Activated CD4-positive, alpha-beta T cell treated with anti-CD3 and anti-CD28 coated beads, Interleukin-2, amount 50 U/mL, for 1 hour (primary cell): Measurements from ENCODE around the gene HOXB5.

Experiments used
- DNase-seq: peaks from one replicate; pipeline ENCODE4 v3.0.0-alpha.2; 2020

HOXB5 gene

DNA sequence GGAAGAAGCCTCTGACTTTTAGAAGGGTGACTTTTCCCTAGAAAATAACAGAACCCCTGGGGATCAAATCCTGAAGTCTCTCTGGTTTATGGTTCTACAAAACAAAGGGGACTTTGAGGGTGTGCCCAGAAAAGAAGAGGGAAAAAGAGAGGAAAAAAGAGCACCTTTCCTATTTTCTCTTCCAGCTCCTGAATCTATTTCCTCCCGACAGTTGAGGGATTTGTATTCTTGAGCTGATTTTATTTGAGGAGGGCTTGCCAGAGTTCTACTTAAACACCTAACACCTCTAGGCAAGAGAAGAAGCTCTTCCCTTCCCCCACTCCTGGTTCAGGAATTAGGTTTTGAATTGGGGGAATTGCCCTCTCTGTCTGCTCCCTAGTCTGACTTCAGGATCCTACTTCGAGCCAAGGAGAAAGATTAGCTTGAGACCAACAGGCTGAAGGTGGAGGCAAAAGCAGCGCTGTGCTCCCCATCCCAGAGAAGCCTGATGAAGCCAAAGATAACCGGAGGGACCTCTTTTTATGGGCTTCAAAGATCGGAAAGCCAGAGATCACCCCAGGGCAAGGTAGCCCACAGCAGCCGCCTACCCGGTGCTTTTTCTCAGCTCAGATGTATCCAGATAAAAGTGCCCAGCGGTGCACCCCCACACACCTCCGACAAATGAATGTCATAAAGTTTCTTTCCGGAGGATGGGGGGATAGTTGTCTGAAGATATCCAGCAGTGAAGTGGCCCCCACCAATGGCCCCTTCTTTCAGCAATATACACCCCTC, 4.3 kb downstream of the HOXB5 start:
- DNase-seq: no peak

DNA sequence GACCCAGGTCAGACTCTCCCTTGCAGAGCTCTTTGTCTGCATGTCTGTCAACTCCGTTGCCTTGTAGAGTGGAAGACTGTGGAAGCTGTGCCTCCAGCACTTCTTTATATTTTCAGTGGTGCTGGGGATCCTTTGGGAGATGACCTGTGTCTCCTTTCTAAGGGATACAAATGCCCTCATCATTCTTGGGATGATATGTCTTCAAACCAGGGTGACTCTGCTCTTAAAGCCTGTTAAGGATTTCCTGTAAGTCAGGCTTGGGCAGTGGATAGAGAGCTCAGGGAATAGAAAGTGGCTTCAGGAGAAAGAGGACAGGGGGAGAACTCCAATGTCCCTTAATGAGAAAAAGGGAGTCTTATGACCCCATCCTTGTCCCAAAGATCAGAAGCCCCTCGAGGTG, 5.1 kb downstream of the HOXB5 start:
- no peak for DNase-seq

GRCh38 chr17:48588074-48588415, 5.5 kb downstream of the HOXB5 start:
- DNase-seq: no peak

- no peak for DNase-seq
These were observed 6.1 kb downstream of the HOXB5 start for GRCh38 chr17:48587276-48588073.

DNA sequence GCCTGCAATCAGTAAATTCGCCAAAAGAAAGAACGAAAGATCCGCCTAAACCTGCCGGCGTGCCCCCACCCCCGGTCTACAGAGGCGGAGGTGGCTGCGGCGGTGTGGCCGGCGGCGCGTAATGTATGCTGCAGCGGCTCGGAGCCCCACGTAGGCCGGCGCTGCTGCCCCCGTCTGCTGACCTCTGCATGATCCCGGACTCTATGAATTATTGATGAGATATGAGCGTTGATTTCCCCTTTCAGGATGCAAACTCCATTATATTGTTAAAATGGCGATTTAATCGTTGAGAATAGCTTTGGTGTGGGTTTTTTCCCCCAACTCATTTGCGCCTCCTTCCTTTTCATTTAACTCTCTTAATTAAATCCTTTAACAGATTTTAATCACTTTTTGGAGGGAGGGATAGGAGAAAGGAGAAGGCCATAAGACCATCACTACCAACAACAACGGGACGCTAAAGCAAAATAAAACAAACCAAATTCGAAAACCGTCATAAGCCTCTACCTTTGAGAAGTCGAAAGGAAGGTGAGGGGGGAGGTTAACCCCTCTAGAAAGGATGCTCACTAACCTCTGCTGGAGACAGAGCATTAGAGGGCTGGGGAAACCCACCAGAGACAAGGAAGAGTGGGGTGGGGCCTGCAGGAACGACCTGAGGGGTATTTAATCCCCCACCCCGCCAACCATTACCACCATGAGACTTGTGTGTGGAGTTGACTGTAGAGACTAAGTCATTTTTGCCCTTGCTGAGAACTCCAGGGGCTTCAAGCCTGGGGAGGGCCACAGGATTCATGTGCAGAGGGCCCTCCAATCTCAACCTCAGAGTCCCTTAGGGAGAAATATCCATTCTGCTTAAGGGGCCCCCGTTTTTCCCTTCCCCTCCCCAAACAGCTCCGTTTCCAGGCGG, 7.0 kb downstream of the HOXB5 start:
- DNase-seq: no peak

- DNase-seq: no peak
These were observed 9.3 kb downstream of the HOXB5 start for GRCh38 chr17:48584223-48584741.

GRCh38 chr17:48583708-48584222, 9.8 kb downstream of the HOXB5 start:
- DNase-seq: no peak

GRCh38 chr17:48582750-48583069, 10.9 kb downstream of the HOXB5 start:
- DNase-seq: no peak

- DNase-seq: no peak
These were observed 13.6 kb downstream of the HOXB5 start for GRCh38 chr17:48579760-48580554.

DNA sequence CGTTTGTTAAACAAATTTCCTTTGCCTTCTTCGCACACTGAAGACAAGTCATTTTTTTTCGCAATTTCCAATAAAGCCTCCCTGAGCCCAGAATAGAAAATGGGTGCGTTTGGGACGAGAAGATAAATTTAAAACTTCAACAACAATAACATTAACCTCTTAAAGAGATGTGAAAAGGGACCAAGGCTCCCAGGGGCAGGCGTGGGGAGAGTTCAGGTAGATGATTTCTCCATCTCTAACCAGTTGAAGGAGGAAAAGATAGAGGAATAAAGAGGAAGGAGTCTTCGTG, 14.2 kb downstream of the HOXB5 start:
- DNase-seq: no peak

DNA sequence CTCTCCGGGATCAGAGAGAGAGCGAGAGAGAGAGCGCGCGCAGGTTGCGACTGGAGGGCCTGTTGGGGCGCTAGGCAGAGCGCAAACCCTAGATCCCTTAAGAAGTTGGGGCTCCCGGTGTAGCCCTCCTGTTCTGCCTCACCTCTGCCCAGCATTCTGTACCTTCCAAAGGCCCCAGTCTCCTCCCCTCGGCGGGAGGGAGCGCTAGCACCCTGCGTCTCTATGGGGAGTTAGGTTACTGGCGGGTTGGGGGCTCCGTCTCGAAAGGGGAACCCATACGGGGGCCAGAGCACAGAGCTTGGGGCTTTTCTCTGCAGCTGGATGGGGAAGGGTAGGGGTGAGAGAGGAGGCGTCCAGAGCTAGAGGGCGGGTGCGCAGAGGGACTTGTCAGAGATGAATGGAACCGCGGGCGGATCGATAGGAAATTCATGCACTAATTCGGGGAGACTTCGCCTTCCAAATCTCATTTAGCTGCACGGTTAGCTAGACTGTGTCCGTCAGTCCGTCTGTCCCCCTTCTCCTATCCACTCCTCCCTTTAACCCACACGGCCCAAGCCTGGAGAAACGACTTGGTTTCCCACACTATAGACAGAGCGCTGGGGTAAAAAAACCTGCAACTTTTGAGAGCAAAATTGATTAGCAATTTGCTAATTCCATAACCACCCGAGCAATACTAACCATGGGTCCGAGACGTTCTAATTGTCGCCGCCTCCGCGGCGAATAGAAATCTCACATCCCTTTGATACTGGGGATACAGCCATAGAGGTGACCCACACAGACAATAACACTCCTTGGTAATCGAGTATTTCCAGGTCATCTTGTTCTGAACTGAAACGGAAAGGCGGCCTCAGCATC, 14.7 kb downstream of the HOXB5 start:
- no peak for DNase-seq

GRCh38 chr17:48577946-48578615, 15.5 kb downstream of the HOXB5 start, which contains the start of gene HOXB4:
Gene HOXB4, minus strand, starts transcription at chr17:48578350. Its CDS starts 31 bp downstream, at chr17:48578319.
- DNase-seq: peak; percentile 57

GRCh38 chr17:48577330-48577945, 16.1 kb downstream of the HOXB5 start:
- DNase-seq: no peak

DNA sequence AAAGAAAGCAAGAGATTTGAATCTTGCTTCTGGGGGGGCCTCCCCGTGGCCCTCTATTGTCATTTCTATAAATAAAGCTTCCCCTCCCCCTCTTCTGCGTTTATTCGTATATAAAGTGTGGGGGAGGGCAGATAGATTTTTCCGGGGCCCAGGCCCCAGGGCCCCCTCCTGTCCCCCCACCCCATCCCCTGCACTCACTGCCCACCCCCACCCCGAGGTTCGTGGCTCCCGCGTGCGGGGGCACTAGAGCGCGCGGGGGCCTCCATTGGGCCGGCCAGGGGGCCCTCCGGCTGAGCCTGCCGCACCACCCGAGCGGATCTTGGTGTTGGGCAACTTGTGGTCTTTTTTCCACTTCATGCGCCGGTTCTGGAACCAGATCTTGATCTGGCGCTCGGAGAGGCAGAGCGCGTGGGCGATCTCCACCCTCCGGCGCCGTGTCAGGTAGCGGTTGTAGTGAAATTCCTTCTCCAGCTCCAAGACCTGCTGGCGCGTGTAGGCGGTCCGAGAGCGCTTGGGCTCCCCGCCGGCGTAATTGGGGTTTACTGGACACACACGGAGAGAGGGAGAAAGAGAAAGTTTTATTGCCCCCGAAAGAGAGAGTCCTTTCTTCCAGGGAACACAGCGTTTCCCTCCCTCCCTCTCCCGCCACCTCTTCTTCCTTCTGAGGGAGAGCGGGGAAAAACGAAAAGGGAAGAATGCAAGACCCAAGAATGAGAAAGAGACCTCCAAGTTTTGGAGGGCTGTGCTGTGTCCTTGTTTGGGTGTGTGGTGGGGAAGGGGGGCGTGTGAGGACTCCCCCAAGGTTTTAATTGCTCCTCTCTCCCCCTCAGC, 16.9 kb downstream of the HOXB5 start:
- DNase-seq: no peak

DNA sequence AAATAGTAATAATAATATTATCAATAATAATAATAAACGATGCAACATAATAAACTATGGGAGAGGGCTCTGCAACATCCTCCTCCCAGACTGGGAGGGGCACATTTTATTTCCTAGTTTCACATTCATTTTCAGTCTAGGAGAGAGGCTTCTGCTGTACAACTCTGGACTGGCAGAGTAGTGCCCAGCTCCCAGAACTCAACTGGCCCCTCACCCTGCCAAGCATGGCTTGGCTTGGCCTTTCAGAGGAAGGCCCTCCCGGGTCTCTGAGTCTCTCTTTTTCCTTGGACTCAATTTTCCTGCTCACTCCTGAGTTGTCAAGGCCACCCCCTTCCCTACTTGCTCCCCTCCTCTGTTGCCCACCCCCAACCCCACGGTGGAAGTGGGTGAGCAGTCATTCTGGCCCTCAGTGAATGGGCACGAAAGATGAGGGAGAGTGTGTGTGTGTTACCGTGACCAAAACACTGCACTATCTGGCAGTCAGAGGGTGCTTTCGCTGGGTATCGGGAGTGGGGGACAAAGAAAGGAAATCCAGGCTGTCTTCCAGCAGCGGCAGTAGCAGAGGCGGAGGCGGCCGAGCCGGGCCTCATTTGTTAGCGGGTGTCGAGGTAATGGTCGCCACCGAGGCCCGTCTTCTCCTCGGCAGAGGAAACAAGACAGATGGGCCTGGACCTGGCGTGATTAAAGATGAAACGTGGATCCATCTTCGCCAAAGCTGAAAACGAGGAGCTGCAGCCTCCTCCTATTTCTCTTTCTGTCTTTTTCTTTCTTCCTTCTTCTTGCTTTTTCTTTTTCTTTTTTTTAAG, 17.7 kb downstream of the HOXB5 start:
- DNase-seq: no peak

- no peak for DNase-seq
These were observed 18.5 kb downstream of the HOXB5 start for GRCh38 chr17:48575066-48575582.

GRCh38 chr17:48574505-48575065, 19.0 kb downstream of the HOXB5 start:
- no peak for DNase-seq
